DND-41 (cell line): ENCODE results near the gene DNM3.

Experiments used
- ATAC-seq: fragments of 200-7000 bp; cut with Tn5 transposase; 3 replicates; pipeline ENCODE4 v1.9.1; 2021; ENCODE audit warnings: low read depth; ENCODE audit not compliant: insufficient read depth
- DNase-seq: peaks from one replicate; pipeline ENCODE4 v3.0.0-alpha.2; 2020
- H2AFZ ChIP-seq: 2 replicates; pipeline ENCODE4 v1.6.0; 2012; ENCODE audit warnings: low read depth, low read length
- H3K27ac ChIP-seq: 2 replicates; pipeline ENCODE4 v1.5.1; 2012; ENCODE audit warnings: low read length, inconsistent platforms
- H3K27me3 ChIP-seq: fragments of 200-600 bp; sonication (generic); 2 replicates; pipeline ENCODE4 v1.6.0; 2012; ENCODE audit warnings: low read length, mild to moderate bottlenecking, inconsistent platforms; ENCODE audit not compliant: insufficient read depth, poor library complexity
- H3K36me3 ChIP-seq: 2 replicates; pipeline ENCODE4 v1.5.1; 2012; ENCODE audit warnings: low read length, inconsistent platforms; ENCODE audit not compliant: insufficient read depth
- H3K4me1 ChIP-seq: 2 replicates; pipeline ENCODE4 v1.5.1; 2012; ENCODE audit warnings: mild to moderate bottlenecking, low read length; ENCODE audit not compliant: insufficient read depth
- H3K4me2 ChIP-seq: 2 replicates; pipeline ENCODE4 v1.6.0; 2012; ENCODE audit warnings: mild to moderate bottlenecking, moderate library complexity, low read length, inconsistent platforms; ENCODE audit not compliant: insufficient read depth
- H3K4me3 ChIP-seq, 2 experiments: fragments of 200-600 bp in 1 of 2; shearing (Covaris generic) in 1 of 2; 2 replicates each; pipeline ENCODE4 v1.5.1; 2012 to 2016; ENCODE audit warnings: inconsistent platforms in 2 of 2, low read length in 2 of 2, mild to moderate bottlenecking in 2 of 2, low read depth in 1 of 2, moderate library complexity in 1 of 2
- H3K79me2 ChIP-seq: 2 replicates; pipeline ENCODE4 v1.6.0; 2012; ENCODE audit warnings: low read length, inconsistent platforms; ENCODE audit not compliant: insufficient read depth
- H3K9ac ChIP-seq: 2 replicates; pipeline ENCODE4 v1.6.0; 2012; ENCODE audit warnings: low read depth, mild to moderate bottlenecking, inconsistent platforms, low read length, moderate library complexity
- H3K9me3 ChIP-seq: 2 replicates; pipeline ENCODE4 v1.5.1; 2012; ENCODE audit warnings: low read length, moderate library complexity, mild to moderate bottlenecking, inconsistent platforms; ENCODE audit not compliant: insufficient read depth, severe bottlenecking
- H4K20me1 ChIP-seq: 2 replicates; pipeline ENCODE4 v1.6.0; 2012; ENCODE audit warnings: low read length; ENCODE audit not compliant: insufficient read depth
- EZH2 ChIP-seq: IDR thresholded peaks from 3 replicates; pipeline ENCODE4 v1.6.1; 2012; ENCODE audit warnings: borderline replicate concordance, low read depth, mild to moderate bottlenecking, moderate library complexity, low read length, inconsistent platforms; ENCODE audit not compliant: severe bottlenecking
- TF ChIP-seq, protein P1 (sequence below): IDR thresholded peaks from 2 replicates; pipeline ENCODE4 v1.5.1; 2012; ENCODE audit warnings: borderline replicate concordance, low read length, moderate library complexity, mild to moderate bottlenecking; ENCODE audit not compliant: poor library complexity, severe bottlenecking; ENCODE audit errors: extremely low read depth

DNM3 gene

DNA sequence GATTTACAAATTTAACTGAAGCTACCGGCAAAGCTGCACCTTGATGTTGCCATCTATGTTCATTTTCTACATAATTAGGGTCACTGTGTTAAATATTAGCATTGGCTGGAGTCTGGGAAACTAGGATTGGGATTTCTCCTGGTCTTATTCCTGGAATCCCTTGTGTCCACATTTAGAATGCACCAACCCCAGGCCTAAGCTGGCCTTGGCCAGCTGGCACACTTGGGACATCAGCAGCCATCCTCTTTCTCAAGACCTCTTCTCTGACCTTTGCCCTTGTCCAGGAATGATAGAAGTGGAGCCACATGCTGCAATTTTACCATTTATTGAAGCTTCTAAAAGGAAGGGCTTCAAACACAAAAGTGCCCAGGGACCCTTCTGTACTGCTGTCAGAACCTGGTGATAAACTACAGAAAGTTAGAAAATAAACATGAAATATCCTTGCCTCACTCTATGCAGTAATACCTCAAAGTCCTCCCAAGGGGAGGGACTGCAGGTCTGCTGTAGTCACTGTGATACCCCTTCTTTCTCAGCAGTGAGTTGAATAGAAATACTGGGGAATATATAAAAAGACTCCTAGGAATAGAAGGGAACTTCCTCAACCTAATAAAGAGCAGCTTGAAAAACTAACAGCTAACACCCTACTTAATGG, 616.3 kb downstream of the DNM3 start:
- H3K27ac ChIP-seq = no peak overlapping the region
- H3K4me1 ChIP-seq = no peaks in the 10 kb centered on the region
- H3K27me3 ChIP-seq = no peaks in the 10 kb centered on the region
- no peak overlapping the region for H2AFZ ChIP-seq
- ATAC-seq (no peak), DNase-seq (no peak)
- H3K79me2 ChIP-seq = no peaks in the 10 kb centered on the region
- no peak overlapping the region for H3K4me2 ChIP-seq
- H3K9me3 ChIP-seq = no peaks in the 10 kb centered on the region
- H4K20me1 ChIP-seq = no peaks in the 10 kb centered on the region
- H3K9ac ChIP-seq = no peak overlapping the region
- H3K36me3 ChIP-seq = no peaks in the 10 kb centered on the region
- TF ChIP-seq, protein P1, sequence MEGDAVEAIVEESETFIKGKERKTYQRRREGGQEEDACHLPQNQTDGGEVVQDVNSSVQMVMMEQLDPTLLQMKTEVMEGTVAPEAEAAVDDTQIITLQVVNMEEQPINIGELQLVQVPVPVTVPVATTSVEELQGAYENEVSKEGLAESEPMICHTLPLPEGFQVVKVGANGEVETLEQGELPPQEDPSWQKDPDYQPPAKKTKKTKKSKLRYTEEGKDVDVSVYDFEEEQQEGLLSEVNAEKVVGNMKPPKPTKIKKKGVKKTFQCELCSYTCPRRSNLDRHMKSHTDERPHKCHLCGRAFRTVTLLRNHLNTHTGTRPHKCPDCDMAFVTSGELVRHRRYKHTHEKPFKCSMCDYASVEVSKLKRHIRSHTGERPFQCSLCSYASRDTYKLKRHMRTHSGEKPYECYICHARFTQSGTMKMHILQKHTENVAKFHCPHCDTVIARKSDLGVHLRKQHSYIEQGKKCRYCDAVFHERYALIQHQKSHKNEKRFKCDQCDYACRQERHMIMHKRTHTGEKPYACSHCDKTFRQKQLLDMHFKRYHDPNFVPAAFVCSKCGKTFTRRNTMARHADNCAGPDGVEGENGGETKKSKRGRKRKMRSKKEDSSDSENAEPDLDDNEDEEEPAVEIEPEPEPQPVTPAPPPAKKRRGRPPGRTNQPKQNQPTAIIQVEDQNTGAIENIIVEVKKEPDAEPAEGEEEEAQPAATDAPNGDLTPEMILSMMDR = no peak
- no peak for TF ChIP-seq EZH2
- no peak overlapping the region for H3K4me3 ChIP-seq

- Histone ChIP-seq H3K4me1 (no peaks in the 10 kb centered on the region), H3K4me3 (no peak overlapping the region), H3K4me2 (no peak overlapping the region), H3K27ac (no peak overlapping the region), H4K20me1 (no peaks in the 10 kb centered on the region), H3K36me3 (no peaks in the 10 kb centered on the region), H3K27me3 (no peaks in the 10 kb centered on the region), H3K9me3 (no peaks in the 10 kb centered on the region), H3K9ac (no peak overlapping the region), H3K79me2 (no peaks in the 10 kb centered on the region), H2AFZ (no peak overlapping the region)
- no peak for TF ChIP-seq EZH2
- TF ChIP-seq, protein P1 = no peak
- ATAC-seq (no peak), DNase-seq (no peak)
Measured at GRCh38 chr1:172460177-172460576, 618.9 kb downstream of the DNM3 start.

GRCh38 chr1:172460887-172461315, 619.6 kb downstream of the DNM3 start:
- Histone ChIP-seq H3K4me3 (no peak overlapping the region), H3K27ac (no peak overlapping the region), H3K4me1 (no peaks in the 10 kb centered on the region), H4K20me1 (no peaks in the 10 kb centered on the region), H3K9me3 (no peaks in the 10 kb centered on the region), H3K36me3 (no peaks in the 10 kb centered on the region), H3K27me3 (no peaks in the 10 kb centered on the region), H3K4me2 (no peak overlapping the region), H2AFZ (no peak overlapping the region), H3K79me2 (no peaks in the 10 kb centered on the region), H3K9ac (no peak overlapping the region)
- ATAC-seq (no peak), DNase-seq (no peak)
- TF ChIP-seq EZH2 = no peak
- TF ChIP-seq, protein P1 = no peak
